Measurements from ENCODE around the gene GMPR.

GMPR gene

GRCh38 chr6:16324606-16325225 lies 86.3 kb downstream of the GMPR start:
- ATAC-seq (no peak), DNase-seq (no peak)
- Mint-ChIP-seq H3K27ac (peak overlapping the region; percentile 59), H3K9me3 (no peaks in the 10 kb centered on the region), H3K4me3 (no peak overlapping the region), H3K36me3 (ENCODE audit: low read depth) (peaks cover 11% of the 10 kb centered on the region), H3K4me1 (peaks cover 61% of the 10 kb centered on the region), H3K27me3 (no peaks in the 10 kb centered on the region)

- Mint-ChIP-seq H3K4me1 (peaks cover 43% of the 10 kb centered on the region), H3K4me3 (no peak overlapping the region), H3K27me3 (no peaks in the 10 kb centered on the region), H3K9me3 (no peaks in the 10 kb centered on the region), H3K36me3 (ENCODE audit: low read depth) (peaks cover 11% of the 10 kb centered on the region), H3K27ac (no peak overlapping the region)
- no peak for ATAC-seq
- no peak for DNase-seq
These were observed 88.1 kb downstream of the GMPR start for GRCh38 chr6:16326531-16326930.

- Mint-ChIP-seq H3K9me3 (no peaks in the 10 kb centered on the region), H3K27me3 (no peaks in the 10 kb centered on the region), H3K27ac (no peak overlapping the region), H3K4me1 (peaks cover 36% of the 10 kb centered on the region), H3K4me3 (no peak overlapping the region), H3K36me3 (ENCODE audit: low read depth) (peaks cover 11% of the 10 kb centered on the region)
- no peak for ATAC-seq
- no peak for DNase-seq
These were observed 88.8 kb downstream of the GMPR start for GRCh38 chr6:16326971-16327776.

- no peaks in the 10 kb centered on the region for H3K9me3 Mint-ChIP-seq
- H3K27me3 Mint-ChIP-seq = no peaks in the 10 kb centered on the region
- peaks cover 30% of the 10 kb centered on the region for H3K4me1 Mint-ChIP-seq
- no peak overlapping the region for H3K4me3 Mint-ChIP-seq
- H3K27ac Mint-ChIP-seq = peak overlapping the region; percentile 27
- no peak for ATAC-seq
- peaks cover 11% of the 10 kb centered on the region for H3K36me3 Mint-ChIP-seq (ENCODE audit: low read depth)
- no peak for DNase-seq
These were observed 89.5 kb downstream of the GMPR start for GRCh38 chr6:16327777-16328325.

- Mint-ChIP-seq H3K4me3 (no peak overlapping the region), H3K4me1 (peaks cover 17% of the 10 kb centered on the region), H3K36me3 (ENCODE audit: low read depth) (peaks cover 11% of the 10 kb centered on the region), H3K27ac (no peak overlapping the region), H3K27me3 (no peaks in the 10 kb centered on the region), H3K9me3 (no peaks in the 10 kb centered on the region)
- ATAC-seq (no peak), DNase-seq (no peak)
These were observed 90.8 kb downstream of the GMPR start for GRCh38 chr6:16329233-16329632.

GRCh38 chr6:16331384-16332174 lies 93.2 kb downstream of the GMPR start:
- Mint-ChIP-seq H3K4me3 (no peak overlapping the region), H3K9me3 (no peaks in the 10 kb centered on the region), H3K27ac (no peak overlapping the region), H3K4me1 (no peaks in the 10 kb centered on the region), H3K36me3 (ENCODE audit: low read depth) (no peaks in the 10 kb centered on the region), H3K27me3 (no peaks in the 10 kb centered on the region)
- DNase-seq (peak; percentile 75), ATAC-seq (peak; percentile 79)

- DNase-seq = peak; percentile 85
- Mint-ChIP-seq H3K4me1 (no peaks in the 10 kb centered on the region), H3K9me3 (no peaks in the 10 kb centered on the region), H3K4me3 (no peak overlapping the region), H3K36me3 (ENCODE audit: low read depth) (no peaks in the 10 kb centered on the region), H3K27ac (no peak overlapping the region), H3K27me3 (no peaks in the 10 kb centered on the region)
- ATAC-seq = peak; percentile 98
These were observed 93.8 kb downstream of the GMPR start for GRCh38 chr6:16332175-16332542.

- Mint-ChIP-seq H3K4me1 (no peaks in the 10 kb centered on the region), H3K36me3 (ENCODE audit: low read depth) (no peaks in the 10 kb centered on the region), H3K27me3 (no peaks in the 10 kb centered on the region), H3K4me3 (no peak overlapping the region), H3K9me3 (no peaks in the 10 kb centered on the region), H3K27ac (no peak overlapping the region)
- no peak for ATAC-seq
- DNase-seq = no peak
These were observed 95.2 kb downstream of the GMPR start for GRCh38 chr6:16333580-16333979.

- Mint-ChIP-seq H3K36me3 (ENCODE audit: low read depth) (no peaks in the 10 kb centered on the region), H3K27ac (no peak overlapping the region), H3K4me1 (no peaks in the 10 kb centered on the region), H3K27me3 (no peaks in the 10 kb centered on the region), H3K9me3 (no peaks in the 10 kb centered on the region), H3K4me3 (no peak overlapping the region)
- DNase-seq (no peak), ATAC-seq (no peak)
These were observed 96.3 kb downstream of the GMPR start for GRCh38 chr6:16334671-16335070.

- no peak for ATAC-seq
- H3K36me3 Mint-ChIP-seq (ENCODE audit: low read depth) = no peaks in the 10 kb centered on the region
- H3K4me3 Mint-ChIP-seq = no peak overlapping the region
- no peaks in the 10 kb centered on the region for H3K4me1 Mint-ChIP-seq
- no peak overlapping the region for H3K27ac Mint-ChIP-seq
- no peak for DNase-seq
- no peaks in the 10 kb centered on the region for H3K27me3 Mint-ChIP-seq
- no peaks in the 10 kb centered on the region for H3K9me3 Mint-ChIP-seq
These were observed 96.8 kb downstream of the GMPR start for GRCh38 chr6:16335176-16335575.

GRCh38 chr6:16336056-16336818 lies 97.8 kb downstream of the GMPR start:
- no peaks in the 10 kb centered on the region for H3K4me1 Mint-ChIP-seq
- no peaks in the 10 kb centered on the region for H3K9me3 Mint-ChIP-seq
- no peaks in the 10 kb centered on the region for H3K27me3 Mint-ChIP-seq
- ATAC-seq (no peak), DNase-seq (no peak)
- no peaks in the 10 kb centered on the region for H3K36me3 Mint-ChIP-seq (ENCODE audit: low read depth)
- H3K4me3 Mint-ChIP-seq = no peak overlapping the region
- H3K27ac Mint-ChIP-seq = no peak overlapping the region

- no peak overlapping the region for H3K4me3 Mint-ChIP-seq
- H3K4me1 Mint-ChIP-seq = no peaks in the 10 kb centered on the region
- H3K27me3 Mint-ChIP-seq = no peaks in the 10 kb centered on the region
- H3K27ac Mint-ChIP-seq = no peak overlapping the region
- H3K9me3 Mint-ChIP-seq = no peaks in the 10 kb centered on the region
- ATAC-seq = no peak
- no peak for DNase-seq
- H3K36me3 Mint-ChIP-seq (ENCODE audit: low read depth) = no peaks in the 10 kb centered on the region
These were observed 98.5 kb downstream of the GMPR start for GRCh38 chr6:16336911-16337294.

- H3K4me1 Mint-ChIP-seq = peaks cover 2% of the 10 kb centered on the region
- H3K27ac Mint-ChIP-seq = no peak overlapping the region
- no peaks in the 10 kb centered on the region for H3K27me3 Mint-ChIP-seq
- H3K4me3 Mint-ChIP-seq = no peak overlapping the region
- ATAC-seq (no peak), DNase-seq (no peak)
- H3K9me3 Mint-ChIP-seq = peaks cover under 1% of the 10 kb centered on the region
- no peaks in the 10 kb centered on the region for H3K36me3 Mint-ChIP-seq (ENCODE audit: low read depth)
These were observed 99.0 kb downstream of the GMPR start for GRCh38 chr6:16337295-16337975.
